DND-41 (cell line): ENCODE measurements around the gene ZNF529.
"Not testable (repeated sequence)": the region's sequence is repeated elsewhere in the genome, so short reads cannot be mapped to it uniquely, and the experiment has no call there.

Experiments used
- ATAC-seq: fragments of 200-7000 bp; cut with Tn5 transposase; 3 replicates; pipeline ENCODE4 v1.9.1; 2021; ENCODE audit warnings: low read depth; ENCODE audit not compliant: insufficient read depth
- DNase-seq: peaks from one replicate; pipeline ENCODE4 v3.0.0-alpha.2; 2020
- H2AFZ ChIP-seq: 2 replicates; pipeline ENCODE4 v1.6.0; 2012; ENCODE audit warnings: low read depth, low read length
- H3K27ac ChIP-seq: 2 replicates; pipeline ENCODE4 v1.5.1; 2012; ENCODE audit warnings: low read length, inconsistent platforms
- H3K27me3 ChIP-seq: fragments of 200-600 bp; sonication (generic); 2 replicates; pipeline ENCODE4 v1.6.0; 2012; ENCODE audit warnings: low read length, mild to moderate bottlenecking, inconsistent platforms; ENCODE audit not compliant: insufficient read depth, poor library complexity
- H3K36me3 ChIP-seq: 2 replicates; pipeline ENCODE4 v1.5.1; 2012; ENCODE audit warnings: low read length, inconsistent platforms; ENCODE audit not compliant: insufficient read depth
- H3K4me1 ChIP-seq: 2 replicates; pipeline ENCODE4 v1.5.1; 2012; ENCODE audit warnings: mild to moderate bottlenecking, low read length; ENCODE audit not compliant: insufficient read depth
- H3K4me2 ChIP-seq: 2 replicates; pipeline ENCODE4 v1.6.0; 2012; ENCODE audit warnings: mild to moderate bottlenecking, moderate library complexity, low read length, inconsistent platforms; ENCODE audit not compliant: insufficient read depth
- H3K4me3 ChIP-seq, 2 experiments: fragments of 200-600 bp in 1 of 2; shearing (Covaris generic) in 1 of 2; 2 replicates each; pipeline ENCODE4 v1.5.1; 2012 to 2016; ENCODE audit warnings: inconsistent platforms in 2 of 2, low read length in 2 of 2, mild to moderate bottlenecking in 2 of 2, low read depth in 1 of 2, moderate library complexity in 1 of 2
- H3K79me2 ChIP-seq: 2 replicates; pipeline ENCODE4 v1.6.0; 2012; ENCODE audit warnings: low read length, inconsistent platforms; ENCODE audit not compliant: insufficient read depth
- H3K9ac ChIP-seq: 2 replicates; pipeline ENCODE4 v1.6.0; 2012; ENCODE audit warnings: low read depth, mild to moderate bottlenecking, inconsistent platforms, low read length, moderate library complexity
- H3K9me3 ChIP-seq: 2 replicates; pipeline ENCODE4 v1.5.1; 2012; ENCODE audit warnings: low read length, moderate library complexity, mild to moderate bottlenecking, inconsistent platforms; ENCODE audit not compliant: insufficient read depth, severe bottlenecking
- H4K20me1 ChIP-seq: 2 replicates; pipeline ENCODE4 v1.6.0; 2012; ENCODE audit warnings: low read length; ENCODE audit not compliant: insufficient read depth
- EZH2 ChIP-seq: IDR thresholded peaks from 3 replicates; pipeline ENCODE4 v1.6.1; 2012; ENCODE audit warnings: borderline replicate concordance, low read depth, mild to moderate bottlenecking, moderate library complexity, low read length, inconsistent platforms; ENCODE audit not compliant: severe bottlenecking
- TF ChIP-seq, protein P1 (sequence below): IDR thresholded peaks from 2 replicates; pipeline ENCODE4 v1.5.1; 2012; ENCODE audit warnings: borderline replicate concordance, low read length, moderate library complexity, mild to moderate bottlenecking; ENCODE audit not compliant: poor library complexity, severe bottlenecking; ENCODE audit errors: extremely low read depth

Gene ZNF529

DNA sequence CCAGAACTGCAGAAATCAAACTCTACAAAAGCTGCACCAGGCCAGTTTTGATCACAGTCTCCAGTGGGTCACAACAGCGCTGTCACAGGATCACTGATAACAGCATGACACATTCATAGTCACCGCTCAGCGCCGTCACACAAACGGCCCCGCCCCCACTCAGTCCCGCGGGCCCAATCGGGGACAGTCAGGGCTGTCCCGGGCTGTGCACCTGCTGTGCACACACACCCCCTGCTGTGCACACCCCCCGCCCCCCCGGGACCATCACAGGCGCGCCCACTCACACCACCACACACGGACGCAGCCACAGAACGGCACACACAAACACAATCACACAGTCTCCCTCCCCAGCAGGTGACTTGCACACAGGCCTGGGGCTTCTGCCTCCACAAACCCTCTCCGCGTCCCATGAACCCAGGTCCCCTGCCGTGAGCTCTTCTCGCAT, 31.6 kb upstream of the ZNF529 start:
- Histone ChIP-seq H4K20me1 (peaks cover 9% of the 10 kb centered on the region), H3K27ac (peak overlapping the region; percentile 92), H3K4me3 (peak overlapping the region; percentile 63 to 80), H3K79me2 (peaks cover 74% of the 10 kb centered on the region), H3K4me2 (peak overlapping the region; percentile 92), H3K4me1 (peaks cover 39% of the 10 kb centered on the region), H3K9ac (peak overlapping the region; percentile 84), H3K36me3 (peaks cover 28% of the 10 kb centered on the region), H2AFZ (peak overlapping the region; percentile 97), H3K27me3 (no peaks in the 10 kb centered on the region), H3K9me3 (no peaks in the 10 kb centered on the region)
- peak; percentile 89 for DNase-seq
- TF ChIP-seq EZH2, result no peak
- TF ChIP-seq, protein P1, sequence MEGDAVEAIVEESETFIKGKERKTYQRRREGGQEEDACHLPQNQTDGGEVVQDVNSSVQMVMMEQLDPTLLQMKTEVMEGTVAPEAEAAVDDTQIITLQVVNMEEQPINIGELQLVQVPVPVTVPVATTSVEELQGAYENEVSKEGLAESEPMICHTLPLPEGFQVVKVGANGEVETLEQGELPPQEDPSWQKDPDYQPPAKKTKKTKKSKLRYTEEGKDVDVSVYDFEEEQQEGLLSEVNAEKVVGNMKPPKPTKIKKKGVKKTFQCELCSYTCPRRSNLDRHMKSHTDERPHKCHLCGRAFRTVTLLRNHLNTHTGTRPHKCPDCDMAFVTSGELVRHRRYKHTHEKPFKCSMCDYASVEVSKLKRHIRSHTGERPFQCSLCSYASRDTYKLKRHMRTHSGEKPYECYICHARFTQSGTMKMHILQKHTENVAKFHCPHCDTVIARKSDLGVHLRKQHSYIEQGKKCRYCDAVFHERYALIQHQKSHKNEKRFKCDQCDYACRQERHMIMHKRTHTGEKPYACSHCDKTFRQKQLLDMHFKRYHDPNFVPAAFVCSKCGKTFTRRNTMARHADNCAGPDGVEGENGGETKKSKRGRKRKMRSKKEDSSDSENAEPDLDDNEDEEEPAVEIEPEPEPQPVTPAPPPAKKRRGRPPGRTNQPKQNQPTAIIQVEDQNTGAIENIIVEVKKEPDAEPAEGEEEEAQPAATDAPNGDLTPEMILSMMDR, result no peak
- peak; percentile 84 for ATAC-seq

GRCh38 chr19:36602681-36603080, 29.6 kb upstream of the ZNF529 start:
- not testable (repeated sequence) for H3K4me3 ChIP-seq, DNase-seq, ATAC-seq, H3K27ac ChIP-seq, H2AFZ ChIP-seq, H3K27me3 ChIP-seq, H3K9me3 ChIP-seq, H3K9ac ChIP-seq, H4K20me1 ChIP-seq, H3K4me2 ChIP-seq, H3K36me3 ChIP-seq
- H3K4me1 ChIP-seq, result peaks cover 37% of the 10 kb centered on the region
- peaks cover 94% of the 10 kb centered on the region for H3K79me2 ChIP-seq

DNA sequence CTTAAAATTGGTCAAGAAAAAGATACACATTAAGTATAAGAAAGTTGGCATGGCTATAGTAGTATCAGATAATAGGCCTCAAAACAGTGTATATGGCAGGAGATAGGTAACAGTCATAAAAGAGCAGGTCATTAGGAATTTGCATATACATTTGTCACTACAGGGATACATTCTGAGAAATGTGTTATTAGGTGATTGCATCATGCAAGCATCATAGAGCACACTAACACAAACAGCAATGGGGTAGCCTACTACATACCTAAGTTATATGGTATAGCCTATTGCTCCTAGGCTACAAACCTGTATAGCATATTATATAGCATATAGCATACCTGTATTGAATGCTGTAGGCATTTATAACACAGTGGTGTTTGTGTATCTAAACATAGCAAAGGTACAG, 6.2 kb upstream of the ZNF529 start:
- H3K27me3 ChIP-seq, result no peaks in the 10 kb centered on the region
- peaks cover 70% of the 10 kb centered on the region for H3K36me3 ChIP-seq
- H3K9me3 ChIP-seq, result no peaks in the 10 kb centered on the region
- peaks cover 79% of the 10 kb centered on the region for H3K79me2 ChIP-seq
- TF ChIP-seq EZH2, result no peak
- TF ChIP-seq, protein P1, result no peak
- peaks cover 9% of the 10 kb centered on the region for H3K4me1 ChIP-seq
- H3K27ac ChIP-seq, result no peak overlapping the region
- no peak overlapping the region for H3K4me2 ChIP-seq
- H3K9ac ChIP-seq, result no peak overlapping the region
- H4K20me1 ChIP-seq, result 0 out of 2 replicates have a peak, but pooled peaks cover 2% of the 10 kb centered on the region
- no peak overlapping the region for H2AFZ ChIP-seq
- H3K4me3 ChIP-seq, result no peak overlapping the region
- DNase-seq (no peak), ATAC-seq (no peak)

- H3K27me3 ChIP-seq, result no peaks in the 10 kb centered on the region
- no peak overlapping the region for H3K27ac ChIP-seq
- no peak for TF ChIP-seq EZH2
- TF ChIP-seq, protein P1, result no peak
- ATAC-seq (no peak), DNase-seq (no peak)
- no peak overlapping the region for H3K9ac ChIP-seq
- no peak overlapping the region for H3K4me2 ChIP-seq
- H3K36me3 ChIP-seq, result peaks cover 57% of the 10 kb centered on the region
- peaks cover 89% of the 10 kb centered on the region for H3K79me2 ChIP-seq
- no peak overlapping the region for H3K4me3 ChIP-seq
- peaks cover 16% of the 10 kb centered on the region for H3K4me1 ChIP-seq
- H2AFZ ChIP-seq, result no peak overlapping the region
- H4K20me1 ChIP-seq, result 0 out of 2 replicates have a peak, but pooled peaks cover 2% of the 10 kb centered on the region
- H3K9me3 ChIP-seq, result no peaks in the 10 kb centered on the region
Observed at GRCh38 chr19:36577271-36577996, 4.3 kb upstream of the ZNF529 start.
